K562 (cell line): ENCODE measurements around the gene CREB3L1. TPM values are rescaled to one million over a fixed set of nuclear protein-coding genes. Genes with fewer than 3 reads are reported as not detected.
A peak's percentile ranks its signal among the peaks of the same experiment; 100 is the strongest.

Experiments
- ATAC-seq: fragments of 200-7000 bp; cut with Tn5 transposase; 3 replicates; pipeline ENCODE4 v1.9.1; 2020; ENCODE audit warnings: moderate library complexity
- BruUV-seq: library from RNA; stranded (reverse); fragments of 400-500 nt; replicated peaks from 2 replicates; lab custom pipeline; 2021; lab: Mats Ljungman, UMichigan
- CTCF ChIA-PET: fragments of 300-600 bp; formaldehyde crosslinking; extraction: SDS; loops from one replicate; lab custom pipeline; 2021; ENCODE audit warnings: low intra/inter-chr PET ratio; lab: Yijun Ruan, JAX
- POLR2A ChIA-PET: fragments of 300-600, 350-650 bp; sonication (Branson Sonifier 250); formaldehyde crosslinking; extraction: SDS; loops from one replicate; lab custom pipeline; 2021; ENCODE audit warnings: antibody characterized with exemption, inconsistent platforms; lab: Yijun Ruan, JAX
- DNase-seq, 4 experiments: peaks; one replicate each; pipeline versions ENCODE4 v3.0.0 to v3.0.0-alpha.2; 2011 to 2018; ENCODE audit warnings: low spot score in 3 of 4, mixed read lengths in 3 of 4; ENCODE audit errors: extremely low read depth in 1 of 4
- FAIRE-seq: peaks from 2 replicates; lab custom pipeline; 2011; peaks lifted over from hg19 to GRCh38; lab: Jason Lieb, UNC
- H2AFZ ChIP-seq: 2 replicates; pipeline ENCODE4 v1.6.0; 2011; ENCODE audit warnings: low read depth, low read length, control low read depth, inconsistent platforms
- H3K27ac ChIP-seq: fragments of 200-600 bp; 3 replicates; pipeline ENCODE4 v1.8.0; 2011; ENCODE audit warnings: low read depth, mild to moderate bottlenecking, control low read depth, inconsistent platforms, low read length, moderate library complexity, mixed read lengths; ENCODE audit errors: extremely low read depth
- H3K27me3 ChIP-seq, 2 experiments: fragments of 300-600 bp in 1 of 2; 2 replicates in 1 of 2; 3 replicates in 1 of 2; pipeline versions ENCODE4 v1.6.0 to v1.8.0; 2011; ENCODE audit warnings: inconsistent platforms in 2 of 2, low read length in 2 of 2, mild to moderate bottlenecking in 1 of 2, mixed read lengths in 1 of 2, moderate library complexity in 1 of 2; ENCODE audit not compliant: control insufficient read depth in 2 of 2, insufficient read depth in 2 of 2
- H3K36me3 ChIP-seq: fragments of 300-600 bp; 3 replicates; pipeline ENCODE4 v1.8.0; 2011; ENCODE audit warnings: mild to moderate bottlenecking, low read length, inconsistent platforms; ENCODE audit not compliant: control insufficient read depth, insufficient read depth
- H3K4me1 ChIP-seq, 2 experiments: fragments of 200-600 bp in 1 of 2; replicated peaks in 1 of 2; 2 replicates in 1 of 2; 3 replicates in 1 of 2; pipeline versions ENCODE4 v1.5.1 to v1.8.0; 2011; ENCODE audit warnings: inconsistent platforms in 2 of 2, low read length in 2 of 2, mild to moderate bottlenecking in 1 of 2, mixed read lengths in 1 of 2, moderate library complexity in 1 of 2; ENCODE audit not compliant: control insufficient read depth in 2 of 2, insufficient read depth in 2 of 2
- H3K4me2 ChIP-seq: 2 replicates; pipeline ENCODE4 v1.6.1; 2011; ENCODE audit warnings: low read length, control low read depth, inconsistent platforms, mixed read lengths; ENCODE audit not compliant: insufficient read depth
- H3K4me3 ChIP-seq: fragments of 200-600 bp; sonication (generic), shearing (Covaris generic); 2 replicates; pipeline ENCODE4 v1.5.1; 2016; ENCODE audit warnings: control low read depth, inconsistent platforms
- H3K79me2 ChIP-seq: fragments of 200-600 bp; 3 replicates; pipeline ENCODE4 v1.8.0; 2011; ENCODE audit warnings: low read length, inconsistent platforms; ENCODE audit not compliant: control insufficient read depth, insufficient read depth
- H3K9ac ChIP-seq, 2 experiments: 2 replicates each; pipeline versions ENCODE4 v1.6.0 to v1.6.1; 2011; ENCODE audit warnings: low read depth in 2 of 2, low read length in 2 of 2, control low read depth in 1 of 2, inconsistent platforms in 1 of 2, mild to moderate bottlenecking in 1 of 2, mixed read lengths in 1 of 2; ENCODE audit not compliant: insufficient read depth in 1 of 2
- H3K9me1 ChIP-seq: one replicate; pipeline ENCODE4 v1.6.0; 2011; ENCODE audit warnings: inconsistent platforms, mild to moderate bottlenecking, low read length, moderate library complexity; ENCODE audit not compliant: control insufficient read depth, insufficient read depth
- H3K9me3 ChIP-seq: replicated peaks from 2 replicates; pipeline ENCODE4 v1.5.1; 2011; ENCODE audit warnings: low read depth, low read length, inconsistent platforms; ENCODE audit not compliant: control insufficient read depth, insufficient read depth
- H4K20me1 ChIP-seq: replicated peaks from 2 replicates; pipeline ENCODE4 v1.6.1; 2011; ENCODE audit warnings: low read length, inconsistent platforms, mixed read lengths; ENCODE audit not compliant: control insufficient read depth, insufficient read depth
- E4F1 ChIP-seq: fragments of 250-450 bp; sonication (Bioruptor Pico); IDR thresholded peaks from 2 replicates; pipeline ENCODE4 v1.5.0; 2021; ENCODE audit warnings: mild to moderate bottlenecking, borderline replicate concordance
- ELK1 ChIP-seq: sonication (generic); formaldehyde crosslinking; IDR thresholded peaks from 2 replicates; pipeline ENCODE4 v1.8.1; 2022; ENCODE audit warnings: missing genetic modification reagents
- PRPF4 ChIP-seq: fragments of 200-400 bp; formaldehyde crosslinking; IDR thresholded peaks from one replicate; pipeline ENCODE4 v1.6.1; 2017; ENCODE audit warnings: low read length, low read depth, mild to moderate bottlenecking; ENCODE audit not compliant: insufficient read depth, poor library complexity, severe bottlenecking
- RBM25 ChIP-seq: fragments of 200-400 bp; formaldehyde crosslinking; IDR thresholded peaks from 2 replicates; pipeline ENCODE4 v1.6.1; 2018; ENCODE audit warnings: low read length, low read depth, moderate library complexity; ENCODE audit not compliant: severe bottlenecking
- SAFB2 ChIP-seq: fragments of 200-400 bp; formaldehyde crosslinking; IDR thresholded peaks from 2 replicates; pipeline ENCODE4 v1.6.1; 2018; ENCODE audit warnings: borderline replicate concordance, low read length, low read depth, moderate library complexity; ENCODE audit not compliant: severe bottlenecking
- ZKSCAN1 ChIP-seq: fragments of 150-350 bp; IDR thresholded peaks from 2 replicates; pipeline ENCODE4 v1.6.1; 2016; ENCODE audit warnings: low read depth, low read length
- WGBS: fragments of 100-300 bp; shearing (Covaris generic); methylation state at CpG from one replicate; pipeline ENCODE4 v1.1.6; 2016; ENCODE audit warnings: low coverage, mixed read lengths; ENCODE audit not compliant: insufficient coverage; ENCODE audit errors: missing lambda C conversion rate; 5-methylcytosine and 5-hydroxymethylcytosine counted together
- in situ Hi-C: fragments of 300-500 bp; cut with MboI; formaldehyde crosslinking; loops from 4 replicates; pipeline ENCODE4 v1.15.0; 2018; ENCODE audit warnings: inconsistent platforms, mixed read lengths
- intact Hi-C: fragments of 100-400 bp; cut with micrococcal nuclease; formaldehyde crosslinking; loops from 2 replicates; pipeline ENCODE4 v1.14.2; 2022
- polyA plus RNA-seq, 8 experiments: library from polyadenylated mRNA; depleted of rRNA in 4 of 8; stranded (reverse) in 5 of 8; unstranded in 3 of 8; fragments of >200 nt; fragmentation: Nextera tagmentation in 2 of 8; fragmentation: Illumina TruSeq in 1 of 8; extraction: Ambion mirVana in 2 of 8; extraction: Trizol in 1 of 8; gene quantifications; 2 replicates each; pipeline versions ENCODE4 v1.2.1 to v1.2.3, GENCODE V29; 2011 to 2014; ENCODE audit warnings: inconsistent platforms in 1 of 8, missing spikeins in 1 of 8
- total RNA-seq, 7 experiments: library from RNA; depleted of rRNA in 6 of 7; stranded (reverse); fragments of >200 nt in 6 of 7; fragmentation: Illumina TruSeq in 2 of 7; extraction: Trizol in 2 of 7; gene quantifications; 2 replicates each; pipeline versions ENCODE4 v1.2.1 to v1.2.3, GENCODE V29; 2011 to 2021; ENCODE audit warnings: low replicate concordance in 1 of 7

CREB3L1 gene
- total and polyA plus RNA-seq, 9 of the 15 experiments (the other 6 are each of a cell fraction or from before 2014, with no cell fraction given), result 1.2 to 27.6 (median 3.7) TPM

- Histone ChIP-seq H3K27ac (no peak overlapping the region), H3K27me3 (no peaks in the 10 kb centered on the region; a peak in 1 of 5 replicates), H3K4me1 (peaks cover 0 to 15% of the 10 kb centered on the region in 2 experiments; a peak in 3 of 5 replicates), H2AFZ (peak overlapping the region; percentile 26; the same call in 1 of the 2 replicates), H3K9me3 (no peaks in the 10 kb centered on the region), H3K36me3 (no peaks in the 10 kb centered on the region), H3K9ac (no peak overlapping the region), H3K4me3 (no peak overlapping the region), H3K9me1 (no peaks in the 10 kb centered on the region), H3K79me2 (no peaks in the 10 kb centered on the region), H4K20me1 (no peaks in the 10 kb centered on the region), H3K4me2 (no peak overlapping the region)
- POLR2A ChIA-PET, result interaction anchor here (1.0 to 1.6 kb wide), 4 partner anchors 14 to 46 kb away, joined by 3 to 4 read pairs (median 3); partner anchors contain the start of gene CREB3L1
- CTCF ChIA-PET, result no interaction called here
- no peak for DNase-seq
- in situ Hi-C loops (no loop called here), intact Hi-C loops (no loop called here)
- no peak for ATAC-seq
- TF ChIP-seq SAFB2 (no peak), ELK1 (CRISPR knock-in tag) (no peak), PRPF4 (no peak)
- WGBS, result 45% methylated on average over 3 of the region's 3 CpGs
- BruUV-seq, result no TSS peak
- FAIRE-seq, result no peak
Observed at GRCh38 chr11:46263120-46263519, 14.3 kb upstream of the CREB3L1 start.

- intact Hi-C loops, result no loop called here
- in situ Hi-C loops, result no loop called here
- 73% methylated on average over 4 of the region's 4 CpGs for WGBS
- TF ChIP-seq E4F1 (no peak), RBM25 (peak; percentile 24), ZKSCAN1 (peak; percentile 93)
- H3K4me2 ChIP-seq, result no peak overlapping the region
- no peaks in the 10 kb centered on the region for H3K36me3 ChIP-seq
- no peaks in the 10 kb centered on the region; a peak in 1 of 5 replicates for H3K27me3 ChIP-seq
- ATAC-seq (no peak), FAIRE-seq (no peak), DNase-seq (no peak)
- H3K4me1 ChIP-seq, result peaks cover 0 to 15% of the 10 kb centered on the region in 2 experiments; a peak in 3 of 5 replicates
- H3K9ac ChIP-seq, result no peak overlapping the region
- BruUV-seq, result no TSS peak
- H2AFZ ChIP-seq, result no peak overlapping the region
- H3K4me3 ChIP-seq, result no peak overlapping the region
- H3K27ac ChIP-seq, result no peak overlapping the region
- H3K9me3 ChIP-seq, result no peaks in the 10 kb centered on the region
- H3K79me2 ChIP-seq, result no peaks in the 10 kb centered on the region
- no peaks in the 10 kb centered on the region for H4K20me1 ChIP-seq
- no peaks in the 10 kb centered on the region for H3K9me1 ChIP-seq
- POLR2A ChIA-PET, result interaction anchor here (1.1 to 1.6 kb wide), 3 partner anchors 14 to 45 kb away, joined by 3 to 4 read pairs (median 3); partner anchors contain the start of gene CREB3L1
- CTCF ChIA-PET, result no interaction called here
Observed at GRCh38 chr11:46264030-46264429, 13.4 kb upstream of the CREB3L1 start.
